Jurkat, Clone E6-1 (cell line): Measurements from ENCODE around the gene PPP1R15B.

ENCODE experiments used
- DNase-seq: peaks from one replicate; pipeline ENCODE4 v3.0.0-alpha.2; 2011; ENCODE audit warnings: low read depth, low spot score
- H3K4me3 ChIP-seq: 2 replicates; pipeline ENCODE4 v1.5.1; 2011; ENCODE audit warnings: mild to moderate bottlenecking, low read length, control low read depth, moderate library complexity

The PPP1R15B gene

GRCh38 chr1:204377800-204378668 is 33.6 kb downstream of the PPP1R15B start:
- peak overlapping the region; percentile 20 for H3K4me3 ChIP-seq
- no peak for DNase-seq

- no peak for DNase-seq
- H3K4me3 ChIP-seq = no peak overlapping the region
These were observed 34.5 kb downstream of the PPP1R15B start for GRCh38 chr1:204376919-204377799.

- no peak for DNase-seq
- no peak overlapping the region for H3K4me3 ChIP-seq
These were observed 35.2 kb downstream of the PPP1R15B start for GRCh38 chr1:204376465-204376864.

GRCh38 chr1:204373911-204374310 is 37.7 kb downstream of the PPP1R15B start:
- DNase-seq = no peak

GRCh38 chr1:204370176-204370575 is 41.4 kb downstream of the PPP1R15B start:
- DNase-seq = no peak
- no peak overlapping the region for H3K4me3 ChIP-seq

More at GRCh38 chr1:204373911-204374310, 37.7 kb downstream of the PPP1R15B start:
- H3K4me3 ChIP-seq = no peak overlapping the region

- no peak overlapping the region for H3K4me3 ChIP-seq
- no peak for DNase-seq
These were observed 42.5 kb downstream of the PPP1R15B start for GRCh38 chr1:204368996-204369726.

- no peak overlapping the region for H3K4me3 ChIP-seq
- no peak for DNase-seq
These were observed 43.7 kb downstream of the PPP1R15B start for GRCh38 chr1:204367956-204368355.

GRCh38 chr1:204367193-204367858 is 44.3 kb downstream of the PPP1R15B start:
- no peak overlapping the region for H3K4me3 ChIP-seq

GRCh38 chr1:204366759-204367158 is 44.9 kb downstream of the PPP1R15B start:
- DNase-seq = no peak
- H3K4me3 ChIP-seq = no peak overlapping the region

More at GRCh38 chr1:204367193-204367858, 44.3 kb downstream of the PPP1R15B start:
- DNase-seq = no peak

- DNase-seq = peak; percentile 82
- H3K4me3 ChIP-seq = peak overlapping the region; percentile 54
These were observed 48.1 kb downstream of the PPP1R15B start for GRCh38 chr1:204363335-204364114.

- DNase-seq = no peak
- H3K4me3 ChIP-seq = peak overlapping the region; percentile 54
These were observed 48.7 kb downstream of the PPP1R15B start for GRCh38 chr1:204362984-204363334.

- H3K4me3 ChIP-seq = no peak overlapping the region
- no peak for DNase-seq
These were observed 49.8 kb downstream of the PPP1R15B start for GRCh38 chr1:204361781-204362180.

- no peak overlapping the region for H3K4me3 ChIP-seq
- no peak for DNase-seq
These were observed 50.3 kb downstream of the PPP1R15B start for GRCh38 chr1:204361341-204361771.

- no peak overlapping the region for H3K4me3 ChIP-seq
These were observed 51.3 kb downstream of the PPP1R15B start for GRCh38 chr1:204360314-204360713.

GRCh38 chr1:204359474-204360255 is 52.0 kb downstream of the PPP1R15B start, which contains the start of gene PLEKHA6:
Gene PLEKHA6, minus strand, starts transcription at chr1:204359929. Its CDS starts 86,202 bp downstream, at chr1:204273727.
- H3K4me3 ChIP-seq = no peak within 1 kb of the TSS
- peak; percentile 18 for DNase-seq

More at GRCh38 chr1:204360314-204360713, 51.3 kb downstream of the PPP1R15B start:
- DNase-seq = no peak

GRCh38 chr1:204359131-204359473 is 52.5 kb downstream of the PPP1R15B start:
- DNase-seq = no peak
- no peak overlapping the region for H3K4me3 ChIP-seq

GRCh38 chr1:204358605-204359004 is 53.0 kb downstream of the PPP1R15B start:
- H3K4me3 ChIP-seq = no peak overlapping the region
- no peak for DNase-seq
